ENCODE data around the gene TIAM2. TPM values are rescaled to one million over a fixed set of nuclear protein-coding genes. Genes with fewer than 3 reads are reported as not detected.

The TIAM2 gene
- total and polyA plus RNA-seq, 9 of the 15 experiments (the other 6 are each of a cell fraction or from before 2014, with no cell fraction given) = 0.73 to 6.5 (median 4.3) TPM

DNA sequence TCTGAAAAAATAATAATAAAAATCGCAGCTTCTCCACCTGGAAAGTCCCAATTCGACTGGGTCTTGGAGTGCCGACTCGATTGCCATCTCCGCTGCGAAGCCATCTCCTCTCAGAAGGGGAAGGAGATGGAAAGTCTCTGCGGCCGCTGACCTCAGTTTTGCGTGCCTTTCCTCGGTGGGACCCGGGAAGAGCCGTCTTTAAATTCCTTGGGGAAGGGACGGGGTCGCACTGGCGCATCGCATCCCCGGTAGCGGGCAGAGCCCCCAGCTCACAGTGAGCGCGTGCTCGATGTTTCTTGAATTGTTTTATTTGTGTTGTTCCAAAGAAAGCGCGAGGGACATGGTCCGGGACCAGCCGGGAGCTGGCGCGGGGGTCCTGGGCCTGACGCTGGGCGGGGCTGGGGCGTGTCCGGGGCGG lies 270 bp upstream of the TIAM2 start:
- Histone ChIP-seq H3K27me3 (ENCODE audit: control insufficient read depth in 2 of 2, insufficient read depth in 2 of 2, low read length in 2 of 2) (peaks cover 4 to 44% of the 10 kb centered on the region in 2 experiments; a peak in 3 of 5 replicates), H3K4me2 (ENCODE audit: insufficient read depth, low read length) (no peak overlapping the region), H3K9me1 (ENCODE audit: control insufficient read depth, insufficient read depth, low read length) (peaks cover 3% of the 10 kb centered on the region), H3K4me1 (replicated peaks in 1 of 2; ENCODE audit: control insufficient read depth in 2 of 2, insufficient read depth in 2 of 2, low read length in 2 of 2) (no peaks in the 10 kb centered on the region; a peak in 2 of 5 replicates), H3K9ac (ENCODE audit: insufficient read depth in 1 of 2, low read depth in 2 of 2, low read length in 2 of 2) (no peak overlapping the region), H2AFZ (ENCODE audit: low read depth, low read length) (no peak overlapping the region), H4K20me1 (replicated peaks; ENCODE audit: control insufficient read depth, insufficient read depth, low read length) (no peaks in the 10 kb centered on the region; the same call in 1 of the 2 replicates), H3K9me3 (replicated peaks; ENCODE audit: control insufficient read depth, insufficient read depth, low read depth, low read length) (no peaks in the 10 kb centered on the region), H3K4me3 (no peak overlapping the region), H3K27ac (ENCODE audit: extremely low read depth, low read depth, low read length) (no peak overlapping the region), H3K36me3 (ENCODE audit: control insufficient read depth, insufficient read depth, low read length) (no peaks in the 10 kb centered on the region), H3K79me2 (ENCODE audit: control insufficient read depth, insufficient read depth, low read length) (no peaks in the 10 kb centered on the region)
- no TSS peak for BruUV-seq (replicated peaks)
- TF ChIP-seq PCBP1 (IDR thresholded peaks at IDR 0.05; ENCODE audit: low read depth, low read length, poor library complexity, severe bottlenecking) (no peak), MTA2 (IDR thresholded peaks at IDR 0.05; ENCODE audit: low read depth) (no peak), NONO (IDR thresholded peaks at IDR 0.05; ENCODE audit: low read depth in 2 of 2, low read length in 1 of 2) (no peak), SMARCC2 (IDR thresholded peaks at IDR 0.05; ENCODE audit: low read depth) (no peak), SNAPC5 (CRISPR knock-in tag; IDR thresholded peaks at IDR 0.05) (no peak), TAF1 (IDR thresholded peaks at IDR 0.05; ENCODE audit: control insufficient read depth, extremely low read depth, insufficient read depth, low read length, severe bottlenecking) (no peak), ZC3H8 (IDR thresholded peaks at IDR 0.05) (no peak), BRD4 (IDR thresholded peaks at IDR 0.05) (no peak), NCOA1 (IDR thresholded peaks at IDR 0.05; ENCODE audit: low read depth) (no peak), TBP (optimal IDR thresholded peaks at IDR 0.05; ENCODE audit: low read depth, low read length) (no peak), ZKSCAN1 (IDR thresholded peaks at IDR 0.05; ENCODE audit: low read depth, low read length) (no peak), CBX1 (IDR thresholded peaks at IDR 0.05; ENCODE audit: low read depth) (no peak), NR4A1 (CRISPR knock-in tag; IDR thresholded peaks at IDR 0.05) (no peak), NR4A1 (tag; IDR thresholded peaks at IDR 0.05) (no peak), BRD9 (IDR thresholded peaks at IDR 0.05; ENCODE audit: low read depth, partially characterized antibody) (no peak)
- TF ChIP-seq, protein P1, sequence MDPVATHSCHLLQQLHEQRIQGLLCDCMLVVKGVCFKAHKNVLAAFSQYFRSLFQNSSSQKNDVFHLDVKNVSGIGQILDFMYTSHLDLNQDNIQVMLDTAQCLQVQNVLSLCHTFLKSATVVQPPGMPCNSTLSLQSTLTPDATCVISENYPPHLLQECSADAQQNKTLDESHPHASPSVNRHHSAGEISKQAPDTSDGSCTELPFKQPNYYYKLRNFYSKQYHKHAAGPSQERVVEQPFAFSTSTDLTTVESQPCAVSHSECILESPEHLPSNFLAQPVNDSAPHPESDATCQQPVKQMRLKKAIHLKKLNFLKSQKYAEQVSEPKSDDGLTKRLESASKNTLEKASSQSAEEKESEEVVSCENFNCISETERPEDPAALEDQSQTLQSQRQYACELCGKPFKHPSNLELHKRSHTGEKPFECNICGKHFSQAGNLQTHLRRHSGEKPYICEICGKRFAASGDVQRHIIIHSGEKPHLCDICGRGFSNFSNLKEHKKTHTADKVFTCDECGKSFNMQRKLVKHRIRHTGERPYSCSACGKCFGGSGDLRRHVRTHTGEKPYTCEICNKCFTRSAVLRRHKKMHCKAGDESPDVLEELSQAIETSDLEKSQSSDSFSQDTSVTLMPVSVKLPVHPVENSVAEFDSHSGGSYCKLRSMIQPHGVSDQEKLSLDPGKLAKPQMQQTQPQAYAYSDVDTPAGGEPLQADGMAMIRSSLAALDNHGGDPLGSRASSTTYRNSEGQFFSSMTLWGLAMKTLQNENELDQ (CRISPR knock-in tag; IDR thresholded peaks at IDR 0.05; ENCODE audit: borderline replicate concordance) = no peak
- FAIRE-seq (no peak), DNase-seq (ENCODE audit: extremely low read depth in 1 of 4, low spot score in 3 of 4) (no peak), ATAC-seq (no peak)
- intact Hi-C loops (cut with micrococcal nuclease) = no loop called here
- 62% methylated on average over 26 of the region's 32 CpGs for WGBS (ENCODE audit: insufficient coverage, low coverage, missing lambda C conversion rate)
- CTCF ChIA-PET (ENCODE audit: low intra/inter-chr PET ratio) = no interaction called here
- POLR2A ChIA-PET = no interaction called here
- in situ Hi-C loops (cut with MboI) = no loop called here

Measured in K562 (cell line).